Stimulated activated CD8-positive, alpha-beta memory T cell treated with anti-CD3 and anti-CD28 coated beads, Interleukin-2, amount 100 ng/mL, for 48 hours (primary cell): ENCODE data around the gene GPN2.

ENCODE experiments used
- DNase-seq, 2 donors: peaks; one replicate each; pipeline ENCODE4 v3.0.0-alpha.2; 2020; ENCODE audit warnings: low read depth in 2 of 2

The GPN2 gene

GRCh38 chr1:26889551-26890466, at the start of gene GPN2:
TSS of gene GPN2 (minus strand) at chr1:26890283. CDS start at chr1:26890096, 187 bp downstream.
- DNase-seq = peak; percentile 63 to 69

- no peak for DNase-seq
Observed at GRCh38 chr1:26938659-26939025, 48.6 kb upstream of the GPN2 start.

- no peak for DNase-seq
Observed at GRCh38 chr1:26938004-26938658, 48.0 kb upstream of the GPN2 start.

- no peak for DNase-seq
Observed at GRCh38 chr1:26936823-26937222, 46.7 kb upstream of the GPN2 start.

GRCh38 chr1:26932531-26932930, 42.4 kb upstream of the GPN2 start:
- DNase-seq = no peak

- no peak for DNase-seq
Observed at GRCh38 chr1:26923711-26924110, 33.6 kb upstream of the GPN2 start.

- no peak for DNase-seq
Observed at GRCh38 chr1:26922901-26923300, 32.8 kb upstream of the GPN2 start.

- DNase-seq = no peak
Observed at GRCh38 chr1:26922431-26922729, 32.3 kb upstream of the GPN2 start.

GRCh38 chr1:26921540-26922430, 31.7 kb upstream of the GPN2 start, which contains the start of gene NUDC:
TSS of gene NUDC (plus strand) at chr1:26921743. CDS start at chr1:26921849, 106 bp downstream.
- DNase-seq = peak; percentile 94 to 95

GRCh38 chr1:26921126-26921539, 31.1 kb upstream of the GPN2 start:
- no peak for DNase-seq

- no peak for DNase-seq
Observed at GRCh38 chr1:26915204-26915842, 25.2 kb upstream of the GPN2 start.

GRCh38 chr1:26913754-26914619, 23.9 kb upstream of the GPN2 start, which contains the start of gene NR0B2:
TSS of gene NR0B2 (minus strand) at chr1:26913975. CDS start at chr1:26913940, 35 bp downstream.
- DNase-seq = no peak

GRCh38 chr1:26913389-26913753, 23.3 kb upstream of the GPN2 start:
- no peak for DNase-seq

GRCh38 chr1:26912147-26912490, 22.0 kb upstream of the GPN2 start:
- no peak for DNase-seq

GRCh38 chr1:26911399-26912146, 21.5 kb upstream of the GPN2 start:
- DNase-seq = no peak

GRCh38 chr1:26910343-26911160, 20.5 kb upstream of the GPN2 start:
- no peak for DNase-seq

GRCh38 chr1:26909951-26910342, 19.9 kb upstream of the GPN2 start:
- no peak for DNase-seq

- no peak for DNase-seq
Observed at GRCh38 chr1:26907071-26907917, 17.2 kb upstream of the GPN2 start.
